Body of pancreas (tissue), 4 donors: Measurements from ENCODE around the gene NOL4L. TPM values are rescaled to one million over a fixed set of nuclear protein-coding genes. Genes with fewer than 3 reads are reported as not detected.

Experiments used
- ATAC-seq: fragments of 150-250 bp; one replicate; pipeline ENCODE4 v1.9.1; 2016
- DNase-seq, 4 donors: peaks; one replicate each; pipeline ENCODE4 v3.0.0-alpha.2; 2019
- H3K27ac ChIP-seq, 4 donors: fragments of 200-600 bp; sonication (generic); 1 replicate in 3 of 4; 2 replicates in 1 of 4; pipeline versions ENCODE4 v1.5.1 to v1.6.1; 2016 to 2019; ENCODE audit warnings: mild to moderate bottlenecking in 1 of 4, mixed read lengths in 1 of 4, moderate library complexity in 1 of 4
- H3K27me3 ChIP-seq, 2 donors: fragments of 200-600 bp; sonication (generic); one replicate each; pipeline ENCODE4 v1.6.0; 2016; ENCODE audit warnings: mild to moderate bottlenecking in 1 of 2
- H3K36me3 ChIP-seq, 2 donors: fragments of 200-600 bp; sonication (generic); replicated peaks in 1 of 2; 2 replicates each; pipeline ENCODE4 v1.5.1; 2016; ENCODE audit warnings: low read depth in 2 of 2; ENCODE audit not compliant: insufficient read depth in 1 of 2
- H3K4me1 ChIP-seq: fragments of 200-600 bp; sonication (generic); one replicate; pipeline ENCODE4 v1.6.0; 2016
- H3K4me3 ChIP-seq, 2 donors: fragments of 200-600 bp; sonication (generic); 1 replicate in 1 of 2; 2 replicates in 1 of 2; pipeline ENCODE4 v1.5.1; 2016 to 2019
- H3K9me3 ChIP-seq, 3 donors: fragments of 200-600 bp; sonication (generic); 1 replicate in 2 of 3; 2 replicates in 1 of 3; pipeline ENCODE4 v1.5.1; 2016
- CTCF ChIP-seq, 7 experiments: fragments of 450-650 bp in 4 of 7; fragments of 200-600 bp in 3 of 7; sonication (generic) in 3 of 7; IDR thresholded peaks; one replicate each; pipeline ENCODE4 v1.5.1; 2016 to 2019; ENCODE audit warnings: antibody characterized with exemption in 7 of 7
- POLR2A ChIP-seq, 3 donors: fragments of 450-650 bp; IDR thresholded peaks; one replicate each; pipeline ENCODE4 v1.6.1; 2016; ENCODE audit warnings: antibody characterized with exemption in 3 of 3, mild to moderate bottlenecking in 2 of 3
- WGBS, 2 donors: methylation state at CpG; one replicate each; pipeline ENCODE4 v1.1.5; 2017; 5-methylcytosine and 5-hydroxymethylcytosine counted together
- intact Hi-C: fragments of 100-400 bp; cut with DNase I; formaldehyde crosslinking; loops from one replicate; pipeline ENCODE4 v1.15.1; 2023
- total RNA-seq, 2 donors: library from RNA; depleted of rRNA; stranded (reverse); fragments of >200 nt; gene quantifications; one replicate each; pipeline ENCODE4 v1.1.0, GENCODE V29; 2016

NOL4L gene
- total RNA-seq, 2 donors from 2014 or later, result 15.0 to 36.9 TPM

- 84% methylated on average over 7 of the region's 7 CpGs for WGBS, 2 donors
- no peaks in the 10 kb centered on the region for H3K9me3 ChIP-seq
- ATAC-seq (no peak), DNase-seq (no peak)
- TF ChIP-seq POLR2A (IDR thresholded peaks at IDR 0.05), result no peak
- intact Hi-C loops, result no loop called here
- H3K27me3 ChIP-seq, result no peaks in the 10 kb centered on the region
- no peak overlapping the region for H3K4me3 ChIP-seq
- no peak overlapping the region for H3K27ac ChIP-seq
- peaks cover 7% of the 10 kb centered on the region for H3K4me1 ChIP-seq
- peaks cover 6 to 37% of the 10 kb centered on the region in 2 donors for H3K36me3 ChIP-seq
These were observed 155.8 kb downstream of the NOL4L start for GRCh38 chr20:32429343-32429742.

DNA sequence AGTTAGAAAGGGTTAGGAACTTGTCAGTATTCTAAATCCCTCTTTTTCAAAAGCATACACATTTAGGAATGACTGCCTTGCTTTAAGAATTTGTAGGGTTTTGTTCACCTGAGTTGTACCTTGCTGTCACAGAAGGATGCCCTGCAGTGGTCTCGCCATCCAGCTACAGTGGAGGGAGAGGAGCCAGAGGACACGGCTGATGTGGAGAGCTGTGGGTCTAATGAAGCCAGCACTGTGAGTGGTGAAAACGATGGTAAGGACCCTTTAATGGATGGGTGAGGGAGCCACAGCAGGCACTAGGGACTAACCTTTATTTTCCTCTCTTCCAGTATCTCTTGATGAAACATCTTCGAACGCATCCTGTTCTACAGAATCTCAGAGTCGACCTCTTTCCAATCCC is 157.1 kb downstream of the NOL4L start:
- no peak for TF ChIP-seq POLR2A (IDR thresholded peaks at IDR 0.05)
- no peak for TF ChIP-seq CTCF (IDR thresholded peaks at IDR 0.05)
- ATAC-seq (no peak), DNase-seq (no peak)
- WGBS, 2 donors, result 90% methylated on average over 6 of the region's 6 CpGs
- intact Hi-C loops, result no loop called here
- H3K9me3 ChIP-seq, result no peaks in the 10 kb centered on the region
- no peak overlapping the region for H3K4me3 ChIP-seq
- peaks cover 7% of the 10 kb centered on the region for H3K4me1 ChIP-seq
- peaks cover 3 to 28% of the 10 kb centered on the region in 2 donors for H3K36me3 ChIP-seq
- no peaks in the 10 kb centered on the region for H3K27me3 ChIP-seq
- no peak overlapping the region for H3K27ac ChIP-seq

- H3K27ac ChIP-seq, result no peak overlapping the region
- 40 to 48% methylated on average over 2 of the region's 2 CpGs for WGBS, 2 donors
- no peaks in the 10 kb centered on the region for H3K36me3 ChIP-seq
- H3K4me3 ChIP-seq, result no peak overlapping the region
- no peaks in the 10 kb centered on the region for H3K27me3 ChIP-seq
- no peaks in the 10 kb centered on the region for H3K4me1 ChIP-seq
- ATAC-seq, result no peak
- no peak for TF ChIP-seq CTCF (IDR thresholded peaks at IDR 0.05)
- TF ChIP-seq POLR2A (IDR thresholded peaks at IDR 0.05), result no peak
- no peaks in the 10 kb centered on the region for H3K9me3 ChIP-seq
- intact Hi-C loops, result no loop called here
- DNase-seq, result no peak
These were observed 163.8 kb downstream of the NOL4L start for GRCh38 chr20:32421290-32421689.

DNA sequence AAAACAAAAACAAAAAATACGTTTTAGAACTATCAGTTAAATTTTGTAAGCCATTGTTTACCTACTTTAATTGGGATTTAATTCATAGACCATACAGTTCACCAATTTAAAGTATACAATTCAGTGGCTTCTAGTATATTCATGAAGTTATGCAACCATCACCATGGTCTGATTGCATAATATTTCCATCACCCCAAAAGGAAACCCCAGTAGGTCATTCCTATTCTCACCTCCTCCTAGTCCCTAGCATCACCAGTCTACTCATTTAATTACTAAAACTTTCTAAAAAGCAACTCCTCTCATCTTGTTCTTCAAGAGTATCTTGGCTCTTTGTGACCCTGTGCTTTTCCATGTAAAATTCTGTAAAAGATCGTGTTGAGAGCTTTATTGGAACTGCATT is 166.8 kb downstream of the NOL4L start:
- H3K27ac ChIP-seq, result no peak overlapping the region
- DNase-seq (no peak), ATAC-seq (no peak)
- H3K4me1 ChIP-seq, result peaks cover 14% of the 10 kb centered on the region
- no peaks in the 10 kb centered on the region for H3K36me3 ChIP-seq
- H3K9me3 ChIP-seq, result no peaks in the 10 kb centered on the region
- intact Hi-C loops, result no loop called here
- WGBS, 2 donors, result 81 to 91% methylated on average over 2 of the region's 2 CpGs
- no peak overlapping the region for H3K4me3 ChIP-seq
- no peaks in the 10 kb centered on the region for H3K27me3 ChIP-seq
- no peak for TF ChIP-seq CTCF (IDR thresholded peaks at IDR 0.05)
- TF ChIP-seq POLR2A (IDR thresholded peaks at IDR 0.05), result no peak

GRCh38 chr20:32416206-32416605 is 168.9 kb downstream of the NOL4L start:
- H3K4me3 ChIP-seq, result no peak overlapping the region
- DNase-seq (no peak), ATAC-seq (no peak)
- peaks cover 14% of the 10 kb centered on the region for H3K4me1 ChIP-seq
- no peaks in the 10 kb centered on the region for H3K36me3 ChIP-seq
- no peak for TF ChIP-seq CTCF (IDR thresholded peaks at IDR 0.05)
- no peak for TF ChIP-seq POLR2A (IDR thresholded peaks at IDR 0.05)
- H3K9me3 ChIP-seq, result no peaks in the 10 kb centered on the region
- intact Hi-C loops, result no loop called here
- H3K27me3 ChIP-seq, result no peaks in the 10 kb centered on the region
- WGBS, 2 donors, result 64 to 68% methylated on average over 2 of the region's 2 CpGs
- no peak overlapping the region for H3K27ac ChIP-seq
